ENCODE results near the gene KIRREL2.

Gene KIRREL2

DNA sequence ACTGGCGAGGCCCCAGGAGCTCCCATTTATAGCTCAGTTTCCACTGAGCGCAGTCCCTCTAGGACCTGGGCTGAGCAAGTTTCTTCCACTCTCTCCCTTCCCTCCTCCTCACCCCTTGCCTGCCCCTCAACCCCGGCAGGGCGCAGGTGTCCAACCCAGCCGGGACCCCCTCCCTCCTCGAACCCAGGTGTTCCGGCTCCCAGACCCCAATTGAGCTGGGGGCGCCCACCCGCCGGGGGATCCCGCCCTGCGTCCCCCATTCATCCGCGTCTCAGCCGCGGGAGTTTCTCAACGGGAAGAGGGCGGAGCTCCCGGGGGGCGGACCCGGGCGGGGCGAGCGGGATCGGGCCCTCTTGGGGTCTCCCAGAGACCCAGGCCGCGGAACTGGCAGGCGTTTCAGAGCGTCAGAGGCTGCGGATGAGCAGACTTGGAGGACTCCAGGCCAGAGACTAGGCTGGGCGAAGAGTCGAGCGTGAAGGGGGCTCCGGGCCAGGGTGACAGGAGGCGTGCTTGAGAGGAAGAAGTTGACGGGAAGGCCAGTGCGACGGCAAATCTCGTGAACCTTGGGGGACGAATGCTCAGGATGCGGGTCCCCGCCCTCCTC, at the start of gene KIRREL2:
Gene KIRREL2, plus strand, starts transcription at position 366 of the 604 bp plus-strand sequence. Its CDS starts 209 bp downstream, at position 575.
- peak within 1 kb of the TSS; percentile 76 for H3K4me3 Mint-ChIP-seq
- ATAC-seq (replicated peaks; ENCODE audit: extremely low read depth, poor library complexity, severe bottlenecking) (peak; percentile 49), DNase-seq (ENCODE audit: low spot score in 2 of 2) (no peak)
- peaks cover 69% of the 10 kb centered on the region for H3K27me3 Mint-ChIP-seq
- peak within 1 kb of the TSS; percentile 38 for H3K27ac Mint-ChIP-seq (ENCODE audit: low read depth)
- H3K4me1 Mint-ChIP-seq = peaks cover 6% of the 10 kb centered on the region
- no peaks in the 10 kb centered on the region for H3K9me3 Mint-ChIP-seq
- peaks cover 2% of the 10 kb centered on the region for H3K36me3 Mint-ChIP-seq (ENCODE audit: insufficient read depth)

DNA sequence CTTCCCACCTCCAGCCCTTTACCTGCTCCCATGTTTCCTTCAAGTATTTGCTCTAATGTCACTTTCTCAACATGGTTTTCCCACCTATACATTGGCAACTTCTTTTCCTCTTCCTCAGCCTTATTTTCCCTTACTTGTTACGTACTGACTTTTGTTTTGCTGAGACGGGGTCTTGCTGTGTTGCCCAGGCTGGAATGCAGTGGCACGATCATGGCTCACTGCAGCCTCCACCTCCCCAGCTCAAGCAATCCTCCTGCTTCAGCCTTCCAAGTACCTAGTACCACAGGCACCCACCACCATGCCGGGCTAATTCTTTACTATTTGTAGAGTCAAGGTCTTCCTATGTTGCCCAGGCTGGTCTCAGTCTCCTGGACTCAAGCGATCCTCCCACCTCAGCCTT, 49.1 kb upstream of the KIRREL2 start:
- Mint-ChIP-seq H3K4me1 (peaks cover 11% of the 10 kb centered on the region), H3K27ac (ENCODE audit: low read depth) (no peak overlapping the region), H3K27me3 (peaks cover 12% of the 10 kb centered on the region), H3K9me3 (no peaks in the 10 kb centered on the region), H3K4me3 (no peak overlapping the region), H3K36me3 (ENCODE audit: insufficient read depth) (no peaks in the 10 kb centered on the region)
- ATAC-seq (replicated peaks; ENCODE audit: extremely low read depth, poor library complexity, severe bottlenecking) = no peak
- no peak for DNase-seq (ENCODE audit: low spot score in 2 of 2)

DNA sequence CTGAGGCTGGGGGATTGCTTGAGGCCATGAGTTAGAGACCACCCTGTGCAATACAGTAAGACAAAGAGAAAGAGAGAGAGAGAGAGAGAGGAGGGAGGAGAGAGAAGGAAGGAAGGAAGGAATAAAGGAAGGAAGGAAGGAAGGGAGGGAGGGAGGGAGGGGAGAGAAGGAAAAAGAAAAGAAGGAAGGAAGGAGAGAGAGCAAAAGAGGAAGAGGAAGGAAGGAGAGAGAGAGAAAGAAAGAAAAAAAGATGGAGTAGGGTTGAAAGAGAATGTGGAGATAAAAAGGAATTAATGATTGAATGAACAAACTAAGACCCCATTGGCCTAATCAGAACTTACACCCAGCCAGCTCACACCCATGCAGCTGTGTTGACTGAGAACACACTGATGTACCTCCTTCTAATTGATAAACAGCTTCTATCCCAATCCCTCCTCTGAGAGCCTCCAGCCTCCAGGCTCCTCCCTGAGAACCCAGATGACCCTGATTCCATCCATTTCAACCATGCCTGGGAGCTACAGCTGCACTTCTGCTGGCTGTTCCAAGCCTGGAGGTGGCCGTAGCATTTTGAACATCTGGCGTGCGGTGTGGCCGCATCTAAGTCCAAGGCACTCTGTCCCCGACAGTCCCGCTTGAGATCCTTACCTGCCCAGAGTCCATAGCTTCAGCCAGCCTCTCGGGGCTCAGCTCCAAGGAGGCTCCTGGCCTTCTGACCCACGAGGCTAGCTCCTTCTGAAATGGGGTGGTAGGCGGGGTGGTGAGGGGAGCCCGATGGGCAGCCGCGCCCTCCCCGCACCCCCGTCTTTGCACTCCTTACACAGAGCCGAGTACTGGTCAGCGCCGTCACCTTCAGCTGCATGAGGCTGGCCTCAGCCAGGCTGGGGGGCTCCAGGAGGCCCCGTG, 45.1 kb upstream of the KIRREL2 start:
- Mint-ChIP-seq H3K9me3 (no peaks in the 10 kb centered on the region), H3K27ac (ENCODE audit: low read depth) (no peak overlapping the region), H3K4me1 (no peaks in the 10 kb centered on the region), H3K27me3 (peaks cover 35% of the 10 kb centered on the region), H3K36me3 (ENCODE audit: insufficient read depth) (no peaks in the 10 kb centered on the region), H3K4me3 (no peak overlapping the region)
- no peak for DNase-seq (ENCODE audit: low spot score in 2 of 2)
- no peak for ATAC-seq (replicated peaks; ENCODE audit: extremely low read depth, poor library complexity, severe bottlenecking)

DNA sequence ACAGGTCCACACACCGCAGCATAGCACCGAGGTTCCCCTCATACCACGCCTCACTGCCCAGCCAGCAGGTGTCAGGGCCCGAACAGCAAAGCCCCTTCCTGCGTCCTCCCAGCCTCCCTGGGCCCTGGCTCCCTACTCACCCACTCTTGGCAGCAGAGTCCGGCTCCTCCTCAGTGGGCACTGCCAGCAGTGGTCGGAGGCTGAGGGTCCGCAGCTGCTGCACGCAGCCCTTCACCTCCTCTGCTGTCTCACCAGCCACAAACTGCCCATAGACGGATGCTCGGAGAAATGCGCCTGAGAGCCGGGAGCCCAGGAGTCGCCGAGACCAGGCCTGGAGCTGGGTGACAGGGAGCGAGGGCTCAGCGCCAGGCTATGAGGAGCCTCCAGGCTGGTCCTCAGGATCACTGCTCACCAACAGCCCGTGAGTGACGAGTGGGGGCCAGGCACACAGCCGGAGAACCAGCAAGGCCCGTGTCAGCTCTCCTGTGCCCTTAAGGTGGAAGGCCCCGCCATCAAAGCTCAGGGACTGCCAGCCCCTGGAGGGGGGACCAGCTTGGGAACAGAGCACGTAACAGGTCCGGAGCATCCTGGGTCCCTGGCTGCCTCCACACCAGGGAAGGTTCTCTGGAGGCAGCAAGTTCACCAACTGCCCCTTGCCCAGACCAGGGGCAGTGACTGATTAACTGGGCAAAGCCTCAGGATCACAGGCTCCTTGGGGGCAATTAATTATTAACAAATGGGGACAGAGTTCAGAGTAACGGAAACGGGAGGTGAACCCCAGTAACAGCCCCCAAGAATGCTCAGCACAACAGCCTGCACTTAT, 44.3 kb upstream of the KIRREL2 start, which contains the start of gene PRODH2:
Gene PRODH2, minus strand, starts transcription at position 626 of the 823 bp plus-strand sequence. Its CDS starts 40 bp downstream, at position 586.
- Mint-ChIP-seq H3K4me3 (no peak within 1 kb of the TSS), H3K36me3 (ENCODE audit: insufficient read depth) (peaks cover 1% of the 10 kb centered on the region), H3K9me3 (no peaks in the 10 kb centered on the region), H3K27ac (ENCODE audit: low read depth) (no peak within 1 kb of the TSS), H3K4me1 (no peaks in the 10 kb centered on the region), H3K27me3 (peaks cover 39% of the 10 kb centered on the region)
- no peak for ATAC-seq (replicated peaks; ENCODE audit: extremely low read depth, poor library complexity, severe bottlenecking)
- no peak for DNase-seq (ENCODE audit: low spot score in 2 of 2)

DNA sequence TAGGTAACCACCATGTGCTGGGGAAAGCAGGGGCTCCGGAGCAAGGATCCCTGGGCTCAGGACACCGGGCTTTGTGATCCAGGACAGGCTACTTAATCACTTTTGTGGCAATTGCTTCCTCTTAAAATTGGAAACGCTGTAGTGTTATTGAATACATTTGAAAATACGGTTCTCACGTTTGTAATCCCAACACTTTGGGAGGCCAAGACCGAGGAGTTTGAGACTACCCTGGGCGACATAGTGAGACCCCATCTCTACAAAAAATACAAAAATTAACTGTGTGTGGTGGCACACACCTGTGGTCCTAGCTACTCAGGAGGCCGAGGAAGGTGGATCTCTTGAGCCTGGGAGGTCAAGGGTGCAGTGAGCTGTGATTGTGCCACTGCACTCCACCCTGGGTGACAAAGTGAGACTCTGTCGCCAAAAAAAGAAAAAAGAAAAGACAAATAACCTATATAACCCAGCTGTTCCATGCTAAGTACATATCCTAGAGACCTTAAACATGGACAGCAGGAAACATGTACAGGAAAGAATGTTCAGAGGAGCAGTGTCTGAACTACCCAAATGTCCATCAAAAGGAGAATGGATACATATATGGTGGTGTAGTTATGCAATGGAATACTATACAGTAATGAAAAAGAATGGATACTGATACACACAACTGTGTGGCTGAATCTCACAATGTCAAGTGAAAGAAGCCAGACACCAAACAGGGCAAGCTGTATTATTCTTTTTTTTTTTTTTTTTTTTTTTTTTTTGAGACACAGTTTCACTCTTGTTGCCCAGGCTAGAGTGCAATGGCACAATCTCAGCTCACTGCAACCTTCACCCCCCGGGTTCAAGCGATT, 43.4 kb upstream of the KIRREL2 start:
- ATAC-seq (replicated peaks; ENCODE audit: extremely low read depth, poor library complexity, severe bottlenecking) = no peak
- H3K4me1 Mint-ChIP-seq = no peaks in the 10 kb centered on the region
- H3K27ac Mint-ChIP-seq (ENCODE audit: low read depth) = no peak overlapping the region
- no peaks in the 10 kb centered on the region for H3K9me3 Mint-ChIP-seq
- peaks cover 44% of the 10 kb centered on the region for H3K27me3 Mint-ChIP-seq
- H3K4me3 Mint-ChIP-seq = no peak overlapping the region
- DNase-seq (ENCODE audit: low spot score in 2 of 2) = no peak
- H3K36me3 Mint-ChIP-seq (ENCODE audit: insufficient read depth) = peaks cover 2% of the 10 kb centered on the region

DNA sequence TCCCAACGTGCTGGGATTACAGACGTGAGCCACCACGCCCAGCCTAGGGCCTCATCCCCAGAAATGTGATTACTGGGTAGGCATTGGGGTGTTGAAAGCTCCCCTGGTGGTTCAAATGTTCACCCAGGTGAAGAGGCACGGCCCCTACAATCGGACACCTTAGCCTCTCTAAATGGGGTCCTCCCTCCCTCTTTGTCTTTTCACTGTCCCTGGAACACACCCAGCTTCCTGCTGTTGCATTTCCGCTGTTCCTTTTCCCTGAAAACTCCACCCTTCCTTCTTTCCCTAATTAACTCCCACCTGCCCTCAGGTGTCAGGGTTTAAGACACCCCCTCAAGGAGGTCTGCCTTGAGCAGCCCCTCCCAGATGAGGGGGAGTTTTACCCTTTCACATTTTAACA, 40.4 kb upstream of the KIRREL2 start:
- H3K9me3 Mint-ChIP-seq = no peaks in the 10 kb centered on the region
- peaks cover 4% of the 10 kb centered on the region for H3K36me3 Mint-ChIP-seq (ENCODE audit: insufficient read depth)
- no peak for DNase-seq (ENCODE audit: low spot score in 2 of 2)
- H3K27me3 Mint-ChIP-seq = peaks cover 51% of the 10 kb centered on the region
- H3K4me3 Mint-ChIP-seq = no peak overlapping the region
- H3K4me1 Mint-ChIP-seq = no peaks in the 10 kb centered on the region
- no peak for ATAC-seq (replicated peaks; ENCODE audit: extremely low read depth, poor library complexity, severe bottlenecking)
- no peak overlapping the region for H3K27ac Mint-ChIP-seq (ENCODE audit: low read depth)

DNA sequence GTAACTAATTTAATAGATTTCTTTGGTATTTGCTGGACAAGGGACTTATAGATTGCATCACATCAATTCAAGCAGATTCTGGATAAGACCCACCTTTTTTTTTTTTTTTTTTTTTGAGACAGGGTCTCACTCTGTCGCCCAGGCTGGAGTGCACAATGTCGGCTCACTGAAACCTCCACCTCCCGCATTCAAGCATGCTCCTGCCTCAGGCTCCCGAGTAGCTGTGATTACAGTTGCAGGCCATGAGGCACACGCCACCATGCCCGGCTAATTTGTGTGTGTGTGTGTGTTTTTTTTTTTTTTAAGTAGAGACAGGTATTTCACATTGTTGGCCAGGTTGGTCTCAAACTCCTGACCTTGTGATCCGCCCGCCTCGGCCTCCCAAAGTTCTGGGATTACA, 39.9 kb upstream of the KIRREL2 start:
- DNase-seq (ENCODE audit: low spot score in 2 of 2) (no peak), ATAC-seq (replicated peaks; ENCODE audit: extremely low read depth, poor library complexity, severe bottlenecking) (no peak)
- H3K36me3 Mint-ChIP-seq (ENCODE audit: insufficient read depth) = peaks cover 4% of the 10 kb centered on the region
- H3K27me3 Mint-ChIP-seq = peaks cover 46% of the 10 kb centered on the region
- H3K4me1 Mint-ChIP-seq = no peaks in the 10 kb centered on the region
- no peaks in the 10 kb centered on the region for H3K9me3 Mint-ChIP-seq
- no peak overlapping the region for H3K4me3 Mint-ChIP-seq
- H3K27ac Mint-ChIP-seq (ENCODE audit: low read depth) = no peak overlapping the region

DNA sequence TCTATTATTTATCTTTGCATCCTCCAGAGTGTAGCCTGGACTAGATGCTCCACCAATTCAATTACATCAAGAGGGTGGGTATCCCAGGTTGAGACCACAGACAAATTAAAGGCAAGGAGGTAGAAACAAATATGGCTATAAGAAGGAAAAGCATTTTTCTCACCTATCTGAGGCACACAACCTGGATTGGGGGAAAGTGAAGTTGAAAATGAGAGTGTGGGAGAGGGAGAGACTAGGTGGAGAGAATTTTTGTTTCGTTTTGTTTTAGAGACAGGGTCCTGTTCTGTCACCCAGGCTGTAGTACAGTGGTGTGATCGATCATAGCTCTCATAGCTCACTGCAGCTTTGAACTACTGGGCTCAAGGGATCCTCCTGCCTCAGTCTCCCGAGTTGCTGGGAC, 38.3 kb upstream of the KIRREL2 start:
- no peak for DNase-seq (ENCODE audit: low spot score in 2 of 2)
- H3K4me3 Mint-ChIP-seq = no peak overlapping the region
- H3K27me3 Mint-ChIP-seq = peaks cover 30% of the 10 kb centered on the region
- H3K9me3 Mint-ChIP-seq = no peaks in the 10 kb centered on the region
- no peak overlapping the region for H3K27ac Mint-ChIP-seq (ENCODE audit: low read depth)
- ATAC-seq (replicated peaks; ENCODE audit: extremely low read depth, poor library complexity, severe bottlenecking) = no peak
- no peaks in the 10 kb centered on the region for H3K4me1 Mint-ChIP-seq
- H3K36me3 Mint-ChIP-seq (ENCODE audit: insufficient read depth) = peaks cover 4% of the 10 kb centered on the region

DNA sequence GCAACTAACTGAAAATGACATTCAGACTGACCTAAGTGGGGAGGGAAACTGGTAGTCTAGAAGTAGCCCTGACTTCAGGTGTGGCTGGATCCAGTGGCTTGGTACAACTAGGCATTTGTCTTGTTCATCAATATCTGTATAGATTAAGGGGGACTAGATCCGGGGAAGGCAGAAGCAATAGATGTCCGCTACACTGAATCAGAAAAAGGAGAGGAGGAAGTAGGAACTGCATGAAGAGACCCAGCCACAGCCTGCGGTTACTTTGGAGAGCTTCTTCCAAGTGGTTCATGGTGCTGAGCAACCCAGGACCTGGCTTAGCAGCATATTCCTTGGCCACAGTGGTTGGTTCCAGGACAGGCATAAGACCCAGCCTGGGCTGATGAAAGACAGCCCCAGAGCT, 34.1 kb upstream of the KIRREL2 start:
- Mint-ChIP-seq H3K27me3 (peaks cover 36% of the 10 kb centered on the region), H3K27ac (ENCODE audit: low read depth) (no peak overlapping the region), H3K9me3 (no peaks in the 10 kb centered on the region), H3K4me3 (no peak overlapping the region), H3K4me1 (no peaks in the 10 kb centered on the region), H3K36me3 (ENCODE audit: insufficient read depth) (peaks cover 2% of the 10 kb centered on the region)
- DNase-seq (ENCODE audit: low spot score in 2 of 2) (no peak), ATAC-seq (replicated peaks; ENCODE audit: extremely low read depth, poor library complexity, severe bottlenecking) (no peak)

DNA sequence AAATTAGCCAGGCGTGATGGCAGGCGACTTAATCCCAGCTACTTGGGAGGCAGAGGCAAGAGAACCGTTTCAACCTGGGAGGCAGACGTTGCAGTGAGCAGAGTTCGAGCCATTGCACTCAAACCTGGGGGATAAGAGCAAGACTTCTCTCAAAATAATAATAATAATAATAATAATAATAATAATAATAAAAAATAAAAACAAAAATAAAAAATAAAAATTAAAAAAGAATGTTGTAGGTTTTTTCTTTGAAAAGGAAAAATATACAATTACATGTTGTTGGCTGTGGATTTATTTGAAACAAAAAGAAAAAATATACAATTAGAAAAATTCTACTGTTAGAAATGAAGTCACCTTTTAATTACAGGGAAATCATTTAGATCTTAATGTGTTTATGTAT, 32.6 kb upstream of the KIRREL2 start:
- no peaks in the 10 kb centered on the region for H3K4me1 Mint-ChIP-seq
- peaks cover 4% of the 10 kb centered on the region for H3K36me3 Mint-ChIP-seq (ENCODE audit: insufficient read depth)
- H3K9me3 Mint-ChIP-seq = no peaks in the 10 kb centered on the region
- no peak overlapping the region for H3K4me3 Mint-ChIP-seq
- peaks cover 24% of the 10 kb centered on the region for H3K27me3 Mint-ChIP-seq
- DNase-seq (ENCODE audit: low spot score in 2 of 2) (no peak), ATAC-seq (replicated peaks; ENCODE audit: extremely low read depth, poor library complexity, severe bottlenecking) (no peak)
- no peak overlapping the region for H3K27ac Mint-ChIP-seq (ENCODE audit: low read depth)

DNA sequence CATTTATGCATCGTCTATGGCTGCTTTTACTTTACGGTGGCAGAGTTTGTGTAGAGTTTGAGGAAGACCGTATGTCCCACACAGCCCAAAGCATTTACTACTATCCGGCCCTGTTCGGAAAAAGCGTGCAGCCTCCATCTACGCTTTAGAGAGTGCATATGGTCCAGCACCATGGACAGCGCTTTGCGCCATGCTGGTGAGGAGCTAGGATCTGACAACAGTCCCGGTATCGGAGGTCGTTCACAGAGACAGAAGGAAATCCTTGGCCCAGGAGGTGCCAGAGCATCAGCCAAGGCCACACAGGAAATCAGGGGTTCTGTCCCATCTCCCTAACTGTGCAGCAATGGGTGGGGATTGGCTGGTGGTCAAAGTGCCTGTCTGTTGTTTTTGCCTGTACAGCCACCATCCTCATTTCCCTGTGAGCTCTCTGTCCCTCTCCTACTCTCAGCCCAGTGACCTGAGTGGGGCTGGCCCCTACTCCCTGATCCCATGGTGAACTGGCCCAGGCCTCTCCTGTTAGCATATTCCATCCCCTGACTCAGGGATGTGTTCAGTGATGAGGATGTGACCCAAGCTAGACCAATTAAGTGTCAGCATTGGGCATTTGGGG, 27.9 kb upstream of the KIRREL2 start:
- no peaks in the 10 kb centered on the region for H3K4me1 Mint-ChIP-seq
- H3K27me3 Mint-ChIP-seq = peaks cover 59% of the 10 kb centered on the region
- no peak for ATAC-seq (replicated peaks; ENCODE audit: extremely low read depth, poor library complexity, severe bottlenecking)

More for the DNA sequence above, 27.9 kb upstream of the KIRREL2 start:
- Mint-ChIP-seq H3K4me3 (no peak overlapping the region), H3K9me3 (no peaks in the 10 kb centered on the region), H3K36me3 (ENCODE audit: insufficient read depth) (peaks cover 5% of the 10 kb centered on the region), H3K27ac (ENCODE audit: low read depth) (no peak overlapping the region)
- peak in 1 of 2 donors; percentile 15 for DNase-seq (ENCODE audit: low spot score in 2 of 2)
